Parathyroid adenoma (tissue), 2 donors: ENCODE measurements around the gene GFER.
A peak's percentile ranks its signal among the peaks of the same experiment; 100 is the strongest.

Source experiments
- H2AFZ ChIP-seq: fragments of 300-600 bp; sonication (generic); one replicate; pipeline ENCODE4 v1.7.0; 2017; ENCODE audit warnings: antibody characterized with exemption, mild to moderate bottlenecking
- H3K27ac ChIP-seq: fragments of 300-600 bp; sonication (generic); one replicate; pipeline ENCODE4 v1.7.0; 2017
- H3K27me3 ChIP-seq: fragments of 300-600 bp; sonication (generic); one replicate; pipeline ENCODE4 v1.7.0; 2017; ENCODE audit warnings: low read length; ENCODE audit not compliant: control insufficient read depth, insufficient read depth
- H3K36me3 ChIP-seq: fragments of 300-600 bp; sonication (generic); one replicate; pipeline ENCODE4 v1.7.0; 2017; ENCODE audit warnings: low read length; ENCODE audit not compliant: control insufficient read depth, insufficient read depth
- H3K4me1 ChIP-seq: fragments of 300-600 bp; sonication (generic); one replicate; pipeline ENCODE4 v1.7.0; 2017; ENCODE audit warnings: control low read depth
- H3K4me2 ChIP-seq: fragments of 300-600 bp; sonication (generic); one replicate; pipeline ENCODE4 v1.7.0; 2017; ENCODE audit warnings: low read length
- H3K4me3 ChIP-seq: fragments of 300-600 bp; sonication (generic); one replicate; pipeline ENCODE4 v1.7.0; 2017; ENCODE audit warnings: low read depth, low read length
- H3K79me2 ChIP-seq: fragments of 300-600 bp; sonication (generic); one replicate; pipeline ENCODE4 v1.7.0; 2017; ENCODE audit warnings: control low read depth
- H3K9ac ChIP-seq: fragments of 300-600 bp; sonication (generic); one replicate; pipeline ENCODE4 v1.7.0; 2017; ENCODE audit warnings: mild to moderate bottlenecking
- H3K9me3 ChIP-seq: fragments of 300-600 bp; sonication (generic); one replicate; pipeline ENCODE4 v1.7.0; 2017; ENCODE audit warnings: low read length; ENCODE audit not compliant: control insufficient read depth
- CTCF ChIP-seq: fragments of 300-600 bp; sonication (generic); IDR thresholded peaks from one replicate; pipeline ENCODE4 v1.7.0; 2017; ENCODE audit warnings: antibody characterized with exemption, mild to moderate bottlenecking
- donor health status: primary hyperparathyroidism.

GFER gene

GRCh38 chr16:1940273-1941161 lies 43.5 kb upstream of the GFER start:
- Histone ChIP-seq H3K4me2 (no peak overlapping the region), H3K27me3 (no peaks in the 10 kb centered on the region), H3K4me3 (no peak overlapping the region), H3K9me3 (no peaks in the 10 kb centered on the region), H3K79me2 (no peaks in the 10 kb centered on the region), H3K4me1 (peaks cover 8% of the 10 kb centered on the region), H3K27ac (no peak overlapping the region), H3K36me3 (no peaks in the 10 kb centered on the region), H3K9ac (no peak overlapping the region), H2AFZ (no peak overlapping the region)
- TF ChIP-seq CTCF: no peak

GRCh38 chr16:1941162-1942046 lies 42.6 kb upstream of the GFER start:
- TF ChIP-seq CTCF: no peak
- peaks cover 8% of the 10 kb centered on the region for H3K4me1 ChIP-seq
- H2AFZ ChIP-seq: no peak overlapping the region
- H3K9me3 ChIP-seq: no peaks in the 10 kb centered on the region
- no peaks in the 10 kb centered on the region for H3K36me3 ChIP-seq
- no peaks in the 10 kb centered on the region for H3K79me2 ChIP-seq
- H3K4me3 ChIP-seq: no peak overlapping the region
- no peaks in the 10 kb centered on the region for H3K27me3 ChIP-seq
- peak overlapping the region; percentile 47 for H3K27ac ChIP-seq
- H3K9ac ChIP-seq: no peak overlapping the region
- H3K4me2 ChIP-seq: no peak overlapping the region

GRCh38 chr16:1942047-1942809 lies 41.8 kb upstream of the GFER start:
- Histone ChIP-seq H3K27ac (peak overlapping the region; percentile 47), H3K9me3 (no peaks in the 10 kb centered on the region), H3K9ac (no peak overlapping the region), H3K4me1 (peaks cover 8% of the 10 kb centered on the region), H3K27me3 (no peaks in the 10 kb centered on the region), H3K4me2 (peak overlapping the region; percentile 89), H3K36me3 (no peaks in the 10 kb centered on the region), H2AFZ (peak overlapping the region; percentile 93), H3K79me2 (no peaks in the 10 kb centered on the region), H3K4me3 (peak overlapping the region; percentile 61)
- TF ChIP-seq CTCF: no peak

- Histone ChIP-seq H3K27me3 (no peaks in the 10 kb centered on the region), H3K9ac (no peak within 1 kb of the TSS), H3K79me2 (no peaks in the 10 kb centered on the region), H3K4me1 (peaks cover 8% of the 10 kb centered on the region), H3K4me3 (peak within 1 kb of the TSS; percentile 61), H3K27ac (peak within 1 kb of the TSS; percentile 47), H2AFZ (peak within 1 kb of the TSS; percentile 93), H3K4me2 (peak within 1 kb of the TSS; percentile 89), H3K9me3 (no peaks in the 10 kb centered on the region), H3K36me3 (no peaks in the 10 kb centered on the region)
- no peak for TF ChIP-seq CTCF
These were observed 40.9 kb upstream of the GFER start, which contains the start of gene MSRB1 for GRCh38 chr16:1942810-1943726. TSS of gene MSRB1 (minus strand) at chr16:1943199. CDS start at chr16:1943156, 43 bp downstream.
